GM12878 (cell line): ENCODE data around the gene FOXO1. TPM values are rescaled to one million over a fixed set of nuclear protein-coding genes. Genes with fewer than 3 reads are reported as not detected.

Source experiments
- ATAC-seq: fragments of 200-7000 bp; cut with Tn5 transposase; 3 replicates; pipeline ENCODE4 v1.9.1; 2020; ENCODE audit warnings: mild to moderate bottlenecking, moderate library complexity
- BruUV-seq: library from RNA; stranded (reverse); fragments of 400-500 nt; replicated peaks from 2 replicates; lab custom pipeline; 2021; lab: Mats Ljungman, UMichigan
- CTCF ChIA-PET: fragments of 300-600 bp; sonication (Branson Sonifier 250); formaldehyde crosslinking; extraction: SDS; loops from one replicate; lab custom pipeline; 2021; ENCODE audit warnings: inconsistent platforms; lab: Yijun Ruan, JAX
- POLR2A ChIA-PET: fragments of 350-600 bp; formaldehyde crosslinking; extraction: SDS; loops from one replicate; lab custom pipeline; 2021; ENCODE audit warnings: inconsistent platforms; lab: Charles Lee
- RAD21 ChIA-PET: fragments of 300-600 bp; sonication (Branson Sonifier 250); formaldehyde crosslinking; loops from one replicate; lab custom pipeline; 2023; ENCODE audit warnings: antibody characterized with exemption; ENCODE audit not compliant: unreplicated experiment; lab: Charles Lee
- SMC1A ChIA-PET: fragments of 300-600 bp; sonication (Branson Sonifier 250); formaldehyde crosslinking; loops from one replicate; lab custom pipeline; 2023; ENCODE audit not compliant: unreplicated experiment, uncharacterized antibody; lab: Charles Lee
- DNase-seq: peaks from one replicate; pipeline ENCODE4 v3.0.0-alpha.2; 2011; ENCODE audit warnings: low read depth, low spot score
- FAIRE-seq: peaks from 3 replicates; lab custom pipeline; 2011; peaks lifted over from hg19 to GRCh38; lab: Jason Lieb, UNC
- H2AFZ ChIP-seq: 2 replicates; pipeline ENCODE4 v1.6.0; 2011; ENCODE audit warnings: low read depth, low read length, control low read depth; ENCODE audit not compliant: control insufficient read depth
- H3K27ac ChIP-seq: 2 replicates; pipeline ENCODE4 v1.5.1; 2011; ENCODE audit warnings: control low read depth; ENCODE audit not compliant: control insufficient read depth, insufficient read depth
- H3K27me3 ChIP-seq, 2 experiments: replicated peaks in 1 of 2; 2 replicates each; pipeline versions ENCODE4 v1.6.0 to v1.6.1; 2011; ENCODE audit warnings: low read length in 1 of 2; ENCODE audit not compliant: control insufficient read depth in 2 of 2, insufficient read depth in 2 of 2
- H3K36me3 ChIP-seq, 2 experiments: 2 replicates each; pipeline ENCODE4 v1.5.1; 2011; ENCODE audit warnings: low read length in 1 of 2; ENCODE audit not compliant: control insufficient read depth in 2 of 2, insufficient read depth in 2 of 2
- H3K4me1 ChIP-seq: 2 replicates; pipeline ENCODE4 v1.6.1; 2011; ENCODE audit warnings: mild to moderate bottlenecking, low read length, moderate library complexity, mixed read lengths; ENCODE audit not compliant: control insufficient read depth, insufficient read depth
- H3K4me2 ChIP-seq: 2 replicates; pipeline ENCODE4 v1.6.0; 2011; ENCODE audit warnings: control low read depth; ENCODE audit not compliant: control insufficient read depth, insufficient read depth
- H3K4me3 ChIP-seq: fragments of 200-600 bp; sonication (generic); 2 replicates; pipeline ENCODE4 v1.5.1; 2016
- H3K79me2 ChIP-seq: 2 replicates; pipeline ENCODE4 v1.6.0; 2011; ENCODE audit warnings: low read length; ENCODE audit not compliant: control insufficient read depth, insufficient read depth
- H3K9ac ChIP-seq: 2 replicates; pipeline ENCODE4 v1.8.0; 2011; ENCODE audit warnings: low read length, control low read depth, mixed read lengths; ENCODE audit not compliant: control insufficient read depth, insufficient read depth
- H3K9me3 ChIP-seq: replicated peaks from 3 replicates; pipeline ENCODE4 v1.5.1; 2011; ENCODE audit warnings: mild to moderate bottlenecking, low read length; ENCODE audit not compliant: control insufficient read depth, insufficient read depth
- H4K20me1 ChIP-seq: 2 replicates; pipeline ENCODE4 v1.6.0; 2011; ENCODE audit not compliant: control insufficient read depth, insufficient read depth
- BRCA1 ChIP-seq: IDR thresholded peaks from 2 replicates; pipeline ENCODE4 v1.6.1; 2011; ENCODE audit warnings: low read depth, low read length, improper control_type of control experiment
- HDAC6 ChIP-seq: fragments of 200-600 bp; sonication (generic); IDR thresholded peaks from one replicate; pipeline ENCODE4 v1.8.0; 2017; ENCODE audit warnings: antibody characterized with exemption; ENCODE audit not compliant: unreplicated experiment
- HDGF ChIP-seq: fragments of 450-650 bp; IDR thresholded peaks from 2 replicates; pipeline ENCODE4 v1.6.1; 2016; ENCODE audit warnings: antibody characterized with exemption
- PML ChIP-seq: IDR thresholded peaks from 2 replicates; pipeline ENCODE4 v1.6.1; 2012; ENCODE audit warnings: low read length, inconsistent platforms
- YBX1 ChIP-seq: fragments of 450-650 bp; IDR thresholded peaks from 2 replicates; pipeline ENCODE4 v1.6.1; 2016; ENCODE audit warnings: antibody characterized with exemption
- ZBED1 ChIP-seq: IDR thresholded peaks from 2 replicates; pipeline ENCODE4 v1.6.1; 2016; ENCODE audit warnings: borderline replicate concordance
- WGBS: methylation state at CpG from one replicate; pipeline ENCODE4 v1.1.6; 2016; ENCODE audit warnings: low lambda C conversion rate; ENCODE audit not compliant: insufficient replicate concordance, insufficient coverage; ENCODE audit errors: missing lambda C conversion rate; 5-methylcytosine and 5-hydroxymethylcytosine counted together
- in situ Hi-C: fragments of 300-500 bp; cut with MboI; formaldehyde crosslinking; loops from 9 replicates; pipeline ENCODE4 v1.14.3; 2018; ENCODE audit warnings: mixed read lengths
- intact Hi-C: fragments of 100-400 bp; cut with micrococcal nuclease; formaldehyde crosslinking; loops from one replicate; pipeline ENCODE4 v1.14.2; 2022; ENCODE audit not compliant: unreplicated experiment
- polyA plus RNA-seq, 11 experiments: library from polyadenylated mRNA; depleted of rRNA in 4 of 11; unstranded in 6 of 11; stranded (reverse) in 5 of 11; fragments of >200 nt; fragmentation: Nextera tagmentation in 4 of 11; fragmentation: Illumina TruSeq in 1 of 11; extraction: Ambion mirVana in 4 of 11; extraction: Trizol in 1 of 11; gene quantifications; 1 replicate in 1 of 11; 2 replicates in 10 of 11; pipeline versions ENCODE4 v1.2.1 to v1.2.3, GENCODE V29; 2011 to 2016; ENCODE audit warnings: inconsistent platforms in 2 of 11, missing spikeins in 2 of 11, low read depth in 1 of 11
- total RNA-seq, 4 experiments: library from RNA; depleted of rRNA in 3 of 4; stranded (reverse); fragments of >200 nt in 3 of 4; fragmentation: Illumina TruSeq in 1 of 4; extraction: Trizol in 1 of 4; gene quantifications; 2 replicates each; pipeline versions ENCODE4 v1.2.1 to v1.2.3, GENCODE V29; 2013 to 2021

The FOXO1 gene
- total and polyA plus RNA-seq, 10 of the 15 experiments (the other 5 are each of a cell fraction or from before 2014, with no cell fraction given), result 0.58 to 8.3 (median 0.88) TPM

DNA sequence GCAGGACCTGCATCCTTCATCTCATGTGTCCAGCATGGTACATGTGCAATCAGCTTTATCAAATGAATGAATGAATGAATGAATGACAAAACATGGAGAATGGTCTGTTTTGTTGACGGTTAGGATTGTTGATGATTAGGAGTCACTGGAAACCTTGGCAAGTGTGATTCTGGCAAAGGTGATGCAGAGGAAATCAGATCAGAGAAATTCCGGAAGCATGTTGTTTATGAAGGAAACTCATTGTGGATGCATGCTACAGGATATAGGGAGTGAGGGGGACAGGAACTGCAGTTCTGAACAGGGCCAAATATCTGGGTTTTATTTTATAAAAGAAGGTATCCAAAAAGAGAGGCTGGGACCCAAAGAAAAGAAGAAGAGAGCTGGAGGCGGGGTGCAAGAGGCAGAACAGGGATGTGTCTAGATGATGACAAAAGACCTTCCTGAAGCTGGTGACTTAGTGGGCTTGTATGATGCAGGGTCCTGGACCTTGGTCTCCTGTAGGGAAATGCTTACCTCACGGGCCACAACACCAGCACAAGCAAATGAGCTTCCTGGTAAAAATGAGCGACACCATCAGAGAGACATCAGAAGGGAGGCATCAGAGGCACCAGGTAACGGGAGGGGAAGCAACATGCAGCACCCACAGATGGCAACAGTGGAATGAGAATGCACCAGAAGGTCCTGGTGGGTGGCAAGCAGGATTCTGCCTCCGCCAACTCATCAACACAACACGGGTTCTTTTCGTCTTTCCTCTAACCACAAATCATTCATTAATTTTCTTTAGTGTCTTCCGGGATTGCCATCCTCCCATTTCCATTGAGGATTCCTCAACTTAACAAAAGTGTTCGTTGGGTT, 159.6 kb downstream of the FOXO1 start:
- no peaks in the 10 kb centered on the region for H3K79me2 ChIP-seq
- no peak for TF ChIP-seq YBX1
- TF ChIP-seq ZBED1, result no peak
- no peak for TF ChIP-seq BRCA1
- no peak for TF ChIP-seq HDGF
- TF ChIP-seq HDAC6, result no peak
- no peak for TF ChIP-seq PML
- in situ Hi-C loops (no loop called here), intact Hi-C loops (no loop called here)
- no peak overlapping the region for H2AFZ ChIP-seq
- no peak overlapping the region for H3K4me2 ChIP-seq
- H3K27ac ChIP-seq, result no peak overlapping the region
- no TSS peak for BruUV-seq
- no peaks in the 10 kb centered on the region; the same call in 1 of the 2 replicates for H4K20me1 ChIP-seq
- ChIA-PET SMC1A (no interaction called here), RAD21 (no interaction called here), CTCF (interaction anchor here (0.5 kb wide), 1 partner anchor 845 kb away, joined by 4 read pairs; no protein-coding TSS in a partner anchor), POLR2A (no interaction called here)
- no peaks in the 10 kb centered on the region for H3K4me1 ChIP-seq
- no peak for ATAC-seq
- peaks cover 0 to 10% of the 10 kb centered on the region in 2 experiments; a peak in 1 of 4 replicates for H3K27me3 ChIP-seq
- H3K9me3 ChIP-seq, result no peaks in the 10 kb centered on the region; the same call in 2 of the 3 replicates
- 75% methylated on average over 11 of the region's 11 CpGs for WGBS
- H3K4me3 ChIP-seq, result no peak overlapping the region
- no peak for FAIRE-seq
- H3K9ac ChIP-seq, result no peak overlapping the region
- H3K36me3 ChIP-seq, result no peaks in the 10 kb centered on the region
- DNase-seq, result no peak

Other genes with a start within 250 kb of the FOXO1 start
- 20.3 and 21.9 TPM in 2 replicates for gene MRPS31, start 104.5 kb upstream of the FOXO1 start, total RNA-seq (2014; rRNA removed)
- gene MRPS31, start 104.5 kb upstream of the FOXO1 start, total RNA-seq (2014; rRNA removed; fragmentation: Illumina TruSeq; extraction: Trizol), result 41.9 and 45.4 TPM in 2 replicates
- 25.8 and 27.1 TPM in 2 replicates for gene MRPS31, start 104.5 kb upstream of the FOXO1 start, total RNA-seq (2021)
- gene MRPS31, start 104.5 kb upstream of the FOXO1 start, polyA plus RNA-seq (2011; rRNA removed), result 41.4 and 58.2 TPM in 2 replicates
- 44.3 and 53.7 TPM in 2 replicates for gene MRPS31, start 104.5 kb upstream of the FOXO1 start, polyA plus RNA-seq (2014; fragmentation: Illumina TruSeq; extraction: Trizol)
- 10 to 100 TPM; 50.6 to 60.9 TPM for gene MRPS31, start 104.5 kb upstream of the FOXO1 start, polyA plus RNA-seq (2014; fragmentation: Nextera tagmentation; extraction: Ambion mirVana)
- 27.5 and 33.7 TPM in 2 replicates for gene MRPS31, start 104.5 kb upstream of the FOXO1 start, polyA plus RNA-seq (2014; rRNA removed)
- 10 to 100 TPM; 47.8 to 56.3 TPM for gene MRPS31, start 104.5 kb upstream of the FOXO1 start, polyA plus RNA-seq (2016; fragmentation: Nextera tagmentation; extraction: Ambion mirVana)
- 20.6 and 25.0 TPM in 2 replicates for gene SLC25A15, start 123.0 kb upstream of the FOXO1 start, total RNA-seq (2014; rRNA removed)
- gene SLC25A15, start 123.0 kb upstream of the FOXO1 start, total RNA-seq (2014; rRNA removed; fragmentation: Illumina TruSeq; extraction: Trizol), result 14.8 and 15.7 TPM in 2 replicates
- gene SLC25A15, start 123.0 kb upstream of the FOXO1 start, total RNA-seq (2021), result 16.0 and 18.5 TPM in 2 replicates
- gene SLC25A15, start 123.0 kb upstream of the FOXO1 start, polyA plus RNA-seq (2011; rRNA removed), result 9.1 and 11.6 TPM in 2 replicates
- gene SLC25A15, start 123.0 kb upstream of the FOXO1 start, polyA plus RNA-seq (2014; fragmentation: Illumina TruSeq; extraction: Trizol), result 11.8 and 13.6 TPM in 2 replicates
- gene SLC25A15, start 123.0 kb upstream of the FOXO1 start, polyA plus RNA-seq (2014; fragmentation: Nextera tagmentation; extraction: Ambion mirVana), result 1 to 10 TPM; 2.7 to 3.6 TPM
- 14.6 and 15.1 TPM in 2 replicates for gene SLC25A15, start 123.0 kb upstream of the FOXO1 start, polyA plus RNA-seq (2014; rRNA removed)
- 10 to 100 TPM; 19.6 to 20.5 TPM for gene SLC25A15, start 123.0 kb upstream of the FOXO1 start, polyA plus RNA-seq (2016; fragmentation: Nextera tagmentation; extraction: Ambion mirVana)